CD14-positive monocyte (primary cell): ENCODE data around the gene PPP1R16B. TPM values are rescaled to one million over a fixed set of nuclear protein-coding genes. Genes with fewer than 3 reads are reported as not detected.

ENCODE experiments used
- DNase-seq, 3 donors: peaks; one replicate each; pipeline ENCODE4 v3.0.0-alpha.2; 2011 to 2022
- H2AFZ ChIP-seq: 2 replicates; pipeline ENCODE4 v1.6.0; 2012; ENCODE audit warnings: mild to moderate bottlenecking, low read depth, low read length, inconsistent platforms; ENCODE audit not compliant: insufficient read depth, poor library complexity, severe bottlenecking
- H3K27ac ChIP-seq, 2 donors: 1 replicate in 1 of 2; 2 replicates in 1 of 2; pipeline ENCODE4 v1.5.1; 2012 to 2013; ENCODE audit warnings: low read length in 2 of 2, control low read depth in 1 of 2, inconsistent platforms in 1 of 2, low read depth in 1 of 2, mild to moderate bottlenecking in 1 of 2
- H3K27me3 ChIP-seq, 2 donors: one replicate each; pipeline versions ENCODE4 v1.6.0 to v1.6.1; 2011 to 2013; ENCODE audit warnings: low read length in 2 of 2; ENCODE audit not compliant: control insufficient read depth in 2 of 2, insufficient read depth in 2 of 2
- H3K36me3 ChIP-seq, 2 donors: replicated peaks in 1 of 2; 1 replicate in 1 of 2; 2 replicates in 1 of 2; pipeline versions ENCODE4 v1.5.1 to v1.6.1; 2012 to 2013; ENCODE audit warnings: low read length in 2 of 2, control low read depth in 1 of 2, inconsistent platforms in 1 of 2, mild to moderate bottlenecking in 1 of 2; ENCODE audit not compliant: insufficient read depth in 2 of 2, control insufficient read depth in 1 of 2
- H3K4me1 ChIP-seq, 2 donors: 1 replicate in 1 of 2; 2 replicates in 1 of 2; pipeline versions ENCODE4 v1.5.1 to v1.6.1; 2012 to 2013; ENCODE audit warnings: low read length in 2 of 2, control low read depth in 1 of 2, inconsistent platforms in 1 of 2, mild to moderate bottlenecking in 1 of 2, moderate library complexity in 1 of 2; ENCODE audit not compliant: insufficient read depth in 2 of 2, control insufficient read depth in 1 of 2
- H3K4me2 ChIP-seq: replicated peaks from 2 replicates; pipeline ENCODE3; 2012; ENCODE audit warnings: low read length, moderate library complexity, mild to moderate bottlenecking; ENCODE audit not compliant: poor library complexity, severe bottlenecking; ENCODE audit errors: extremely low read depth
- H3K4me3 ChIP-seq, 3 experiments: fragments of 200-600 bp in 1 of 3; sonication (generic) in 1 of 3; replicated peaks in 1 of 3; 1 replicate in 2 of 3; 2 replicates in 1 of 3; pipeline ENCODE4 v1.5.1; 2011 to 2013; ENCODE audit warnings: low read length in 3 of 3, mild to moderate bottlenecking in 3 of 3, control low read depth in 2 of 3, low read depth in 2 of 3, inconsistent platforms in 1 of 3, moderate library complexity in 1 of 3
- H3K79me2 ChIP-seq: 2 replicates; pipeline ENCODE4 v1.6.0; 2012; ENCODE audit warnings: mild to moderate bottlenecking, control low read depth, inconsistent platforms, low read length, moderate library complexity; ENCODE audit not compliant: insufficient read depth
- H3K9ac ChIP-seq: 2 replicates; pipeline ENCODE4 v1.6.0; 2017; ENCODE audit warnings: low read length, mild to moderate bottlenecking; ENCODE audit not compliant: insufficient read depth, poor library complexity, severe bottlenecking
- H3K9me3 ChIP-seq, 2 donors: replicated peaks in 1 of 2; 1 replicate in 1 of 2; 2 replicates in 1 of 2; pipeline versions ENCODE4 v1.5.1 to v1.6.1; 2012 to 2013; ENCODE audit warnings: low read length in 2 of 2, control low read depth in 1 of 2; ENCODE audit not compliant: control insufficient read depth in 1 of 2, insufficient read depth in 1 of 2
- H4K20me1 ChIP-seq: 2 replicates; pipeline ENCODE4 v1.6.0; 2012; ENCODE audit warnings: mild to moderate bottlenecking, low read length, control low read depth, moderate library complexity; ENCODE audit not compliant: insufficient read depth
- H3K27ac Mint-ChIP-seq, 7 donors: one replicate each; pipeline ENCODE4 v1.8.0; 2020; ENCODE audit warnings: mild to moderate bottlenecking in 7 of 7, mixed read lengths in 7 of 7, moderate library complexity in 6 of 7, inconsistent platforms in 2 of 7
- H3K27me3 Mint-ChIP-seq, 3 donors: one replicate each; pipeline ENCODE4 v1.8.0; 2021 to 2022; ENCODE audit warnings: low read depth in 3 of 3, mild to moderate bottlenecking in 3 of 3, mixed read lengths in 3 of 3, moderate library complexity in 3 of 3, inconsistent platforms in 1 of 3
- H3K36me3 Mint-ChIP-seq, 2 donors: one replicate each; pipeline ENCODE4 v1.8.0; 2020; ENCODE audit warnings: mixed read lengths in 2 of 2, inconsistent platforms in 1 of 2, mild to moderate bottlenecking in 1 of 2
- H3K4me1 Mint-ChIP-seq: one replicate; pipeline ENCODE4 v1.8.0; 2020; ENCODE audit warnings: mild to moderate bottlenecking, mixed read lengths
- H3K4me3 Mint-ChIP-seq, 2 donors: one replicate each; pipeline ENCODE4 v1.8.0; 2020; ENCODE audit warnings: mild to moderate bottlenecking in 2 of 2, mixed read lengths in 2 of 2, moderate library complexity in 1 of 2
- H3K9me3 Mint-ChIP-seq, 7 donors: one replicate each; pipeline ENCODE4 v1.8.0; 2020 to 2022; ENCODE audit warnings: mixed read lengths in 7 of 7, mild to moderate bottlenecking in 6 of 7, moderate library complexity in 6 of 7, inconsistent platforms in 2 of 7
- WGBS: methylation state at CpG from one replicate; pipeline ENCODE4 v1.1.5; 2013; ENCODE audit warnings: missing lambda C conversion rate; ENCODE audit not compliant: insufficient coverage; 5-methylcytosine and 5-hydroxymethylcytosine counted together
- intact Hi-C, 2 donors: fragments of 100-400 bp; cut with micrococcal nuclease; formaldehyde crosslinking; loops; one replicate each; pipeline versions ENCODE4 v1.15.0 to v1.15.1; 2023
- polyA plus RNA-seq, 3 donors: library from polyadenylated mRNA; depleted of rRNA in 1 of 3; unstranded in 2 of 3; stranded (reverse) in 1 of 3; fragments of 300-500 nt in 2 of 3; fragments of >200 nt in 1 of 3; fragmentation: Illumina TruSeq in 2 of 3; gene quantifications; 1 replicate in 2 of 3; 2 replicates in 1 of 3; pipeline ENCODE4 v1.2.3, GENCODE V29; 2012 to 2021
- TF ChIP-seq, protein P1 (sequence below): fragments of 200-600 bp; IDR thresholded peaks from one replicate; pipeline ENCODE4 v1.8.0; 2022; ENCODE audit warnings: antibody characterized with exemption, mild to moderate bottlenecking

The PPP1R16B gene
- polyA plus RNA-seq, 3 donors = 1.1 to 4.4 (median 1.4) TPM

DNA sequence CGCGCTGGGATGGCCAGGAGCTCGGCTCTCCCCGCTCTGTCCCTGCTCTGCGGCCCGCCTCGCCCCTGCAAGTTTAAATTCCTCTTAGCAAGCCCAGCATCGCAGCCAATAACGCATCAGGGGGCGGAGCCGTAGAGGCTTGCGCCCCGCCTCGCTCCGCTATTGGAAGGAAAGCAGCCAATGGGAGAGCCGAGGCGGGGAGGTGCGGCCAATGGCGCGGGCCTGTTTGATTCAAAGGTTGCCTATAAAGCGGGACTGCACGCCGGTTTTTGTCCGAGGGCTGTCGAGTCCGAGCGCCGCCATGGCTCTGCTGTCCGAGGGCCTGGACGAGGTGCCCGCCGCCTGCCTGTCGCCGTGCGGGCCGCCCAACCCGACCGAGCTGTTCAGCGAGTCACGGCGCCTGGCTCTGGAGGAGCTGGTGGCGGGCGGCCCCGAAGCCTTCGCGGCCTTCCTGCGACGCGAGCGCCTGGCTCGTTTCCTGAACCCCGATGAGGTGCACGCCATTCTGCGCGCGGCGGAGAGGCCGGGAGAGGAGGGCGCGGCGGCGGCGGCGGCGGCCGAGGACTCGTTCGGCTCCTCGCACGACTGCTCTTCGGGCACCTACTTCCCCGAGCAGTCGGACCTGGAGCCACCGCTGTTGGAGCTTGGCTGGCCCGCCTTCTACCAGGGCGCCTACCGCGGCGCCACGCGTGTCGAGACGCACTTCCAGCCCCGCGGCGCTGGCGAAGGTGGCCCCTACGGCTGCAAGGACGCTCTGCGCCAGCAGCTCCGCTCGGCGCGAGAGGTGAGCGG, 120.8 kb downstream of the PPP1R16B start, which contains the start of gene FAM83D:
Gene FAM83D (plus strand): TSS at position 276 of the 792 bp plus-strand sequence. CDS start 26 bp downstream, at position 302.
- no peaks in the 10 kb centered on the region for H3K9me3 ChIP-seq
- peaks cover 0 to 5% of the 10 kb centered on the region in 2 donors for H3K36me3 ChIP-seq
- Mint-ChIP-seq H3K4me1 (peaks cover 39% of the 10 kb centered on the region), H3K36me3 (peaks cover 5 to 8% of the 10 kb centered on the region in 2 donors), H3K9me3 (peaks cover 0 to 5% (median 0%) of the 10 kb centered on the region in 7 donors), H3K4me3 (peak within 1 kb of the TSS; percentile 78 to 87), H3K27ac (peak within 1 kb of the TSS in 4 of 7 donors; percentile 25 to 63 (median 47)), H3K27me3 (no peaks in the 10 kb centered on the region)
- peak within 1 kb of the TSS; percentile 66 for H3K9ac ChIP-seq
- H3K4me2 ChIP-seq = peak within 1 kb of the TSS; percentile 99
- peaks cover 48% of the 10 kb centered on the region for H3K79me2 ChIP-seq
- TF ChIP-seq, protein P1, sequence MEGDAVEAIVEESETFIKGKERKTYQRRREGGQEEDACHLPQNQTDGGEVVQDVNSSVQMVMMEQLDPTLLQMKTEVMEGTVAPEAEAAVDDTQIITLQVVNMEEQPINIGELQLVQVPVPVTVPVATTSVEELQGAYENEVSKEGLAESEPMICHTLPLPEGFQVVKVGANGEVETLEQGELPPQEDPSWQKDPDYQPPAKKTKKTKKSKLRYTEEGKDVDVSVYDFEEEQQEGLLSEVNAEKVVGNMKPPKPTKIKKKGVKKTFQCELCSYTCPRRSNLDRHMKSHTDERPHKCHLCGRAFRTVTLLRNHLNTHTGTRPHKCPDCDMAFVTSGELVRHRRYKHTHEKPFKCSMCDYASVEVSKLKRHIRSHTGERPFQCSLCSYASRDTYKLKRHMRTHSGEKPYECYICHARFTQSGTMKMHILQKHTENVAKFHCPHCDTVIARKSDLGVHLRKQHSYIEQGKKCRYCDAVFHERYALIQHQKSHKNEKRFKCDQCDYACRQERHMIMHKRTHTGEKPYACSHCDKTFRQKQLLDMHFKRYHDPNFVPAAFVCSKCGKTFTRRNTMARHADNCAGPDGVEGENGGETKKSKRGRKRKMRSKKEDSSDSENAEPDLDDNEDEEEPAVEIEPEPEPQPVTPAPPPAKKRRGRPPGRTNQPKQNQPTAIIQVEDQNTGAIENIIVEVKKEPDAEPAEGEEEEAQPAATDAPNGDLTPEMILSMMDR = peak; percentile 24
- H3K27me3 ChIP-seq = no peaks in the 10 kb centered on the region
- DNase-seq = peak; percentile 92 to 97 (median 96)
- H4K20me1 ChIP-seq = no peaks in the 10 kb centered on the region
- under 1% methylated on average over 95 of the region's 95 CpGs for WGBS
- H3K4me1 ChIP-seq = peaks cover 25 to 31% of the 10 kb centered on the region in 2 donors
- intact Hi-C loops = loop anchor here (2.0 to 5.0 kb wide), 2 partner anchors 36 kb away; partner anchors contain the start of gene DHX35 (in 2 of the 2)
- H3K4me3 ChIP-seq = peak within 1 kb of the TSS; percentile 37 to 86 (median 80)
- H3K27ac ChIP-seq = no peak within 1 kb of the TSS
- peak within 1 kb of the TSS; percentile 85 for H2AFZ ChIP-seq

DNA sequence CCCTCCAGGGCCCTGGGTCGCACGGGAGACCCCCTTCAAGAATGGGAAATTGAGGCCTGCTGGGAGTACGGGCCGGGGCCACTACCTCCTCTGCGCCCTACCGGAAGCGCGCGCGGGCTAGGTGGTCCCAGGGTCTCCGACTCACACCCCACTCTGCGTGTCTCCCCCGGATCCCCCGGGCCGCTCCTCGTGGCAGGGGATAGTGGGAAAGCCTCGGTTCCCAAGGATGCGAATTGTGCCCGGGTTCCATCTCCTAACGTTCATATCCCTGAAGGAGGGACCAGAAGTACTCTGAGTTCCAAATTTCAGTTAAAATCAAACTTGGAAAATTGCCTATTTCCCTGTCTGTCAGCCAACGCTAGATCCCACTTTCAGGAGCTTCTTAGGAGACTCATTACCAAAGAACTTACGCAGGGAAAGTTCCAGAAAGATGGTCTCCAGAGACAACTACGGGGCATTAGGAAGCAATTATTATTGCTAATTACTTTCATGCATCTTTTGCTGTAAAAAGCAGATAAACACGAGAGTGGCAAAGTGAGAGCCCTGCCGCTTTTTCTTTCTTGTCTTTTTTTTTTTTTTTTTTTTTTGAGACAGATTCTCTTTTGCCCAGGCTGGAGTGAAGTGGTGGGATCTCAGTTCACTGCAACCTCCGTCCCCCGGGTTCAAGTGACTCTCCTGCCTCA, 121.6 kb downstream of the PPP1R16B start:
- peaks cover 44% of the 10 kb centered on the region for H3K4me1 Mint-ChIP-seq
- H3K36me3 Mint-ChIP-seq = peaks cover 5 to 8% of the 10 kb centered on the region in 2 donors
- H2AFZ ChIP-seq = peak overlapping the region; percentile 85
- H4K20me1 ChIP-seq = no peaks in the 10 kb centered on the region
- 1% methylated on average over 14 of the region's 27 CpGs for WGBS
- DNase-seq = no peak
- peak overlapping the region; percentile 78 to 87 for H3K4me3 Mint-ChIP-seq
- intact Hi-C loops = loop anchor here (2.0 to 5.0 kb wide), 2 partner anchors 35 to 36 kb away; partner anchors contain the start of gene DHX35 (in 2 of the 2)
- peak overlapping the region; percentile 37 to 86 (median 80) for H3K4me3 ChIP-seq
- peak overlapping the region; percentile 66 for H3K9ac ChIP-seq
- H3K27ac ChIP-seq = no peak overlapping the region
- H3K36me3 ChIP-seq = peaks cover 0 to 5% of the 10 kb centered on the region in 2 donors
- H3K27me3 ChIP-seq = no peaks in the 10 kb centered on the region
- peaks cover 0 to 5% (median 0%) of the 10 kb centered on the region in 7 donors for H3K9me3 Mint-ChIP-seq
- TF ChIP-seq, protein P1 = no peak
- H3K4me2 ChIP-seq = peak overlapping the region; percentile 99
- no peaks in the 10 kb centered on the region for H3K27me3 Mint-ChIP-seq
- H3K4me1 ChIP-seq = peaks cover 25 to 31% of the 10 kb centered on the region in 2 donors
- H3K79me2 ChIP-seq = peaks cover 56% of the 10 kb centered on the region
- H3K27ac Mint-ChIP-seq = peak overlapping the region in 1 of 7 donors; percentile 30
- H3K9me3 ChIP-seq = no peaks in the 10 kb centered on the region
